SKM-1 (cell line): ENCODE data around the gene REEP1.

Experiments used
- DNase-seq: peaks from one replicate; lab custom pipeline; 2025; ENCODE audit not compliant: unreplicated experiment; lab: John Stamatoyannopoulos, UW

Gene REEP1

DNA sequence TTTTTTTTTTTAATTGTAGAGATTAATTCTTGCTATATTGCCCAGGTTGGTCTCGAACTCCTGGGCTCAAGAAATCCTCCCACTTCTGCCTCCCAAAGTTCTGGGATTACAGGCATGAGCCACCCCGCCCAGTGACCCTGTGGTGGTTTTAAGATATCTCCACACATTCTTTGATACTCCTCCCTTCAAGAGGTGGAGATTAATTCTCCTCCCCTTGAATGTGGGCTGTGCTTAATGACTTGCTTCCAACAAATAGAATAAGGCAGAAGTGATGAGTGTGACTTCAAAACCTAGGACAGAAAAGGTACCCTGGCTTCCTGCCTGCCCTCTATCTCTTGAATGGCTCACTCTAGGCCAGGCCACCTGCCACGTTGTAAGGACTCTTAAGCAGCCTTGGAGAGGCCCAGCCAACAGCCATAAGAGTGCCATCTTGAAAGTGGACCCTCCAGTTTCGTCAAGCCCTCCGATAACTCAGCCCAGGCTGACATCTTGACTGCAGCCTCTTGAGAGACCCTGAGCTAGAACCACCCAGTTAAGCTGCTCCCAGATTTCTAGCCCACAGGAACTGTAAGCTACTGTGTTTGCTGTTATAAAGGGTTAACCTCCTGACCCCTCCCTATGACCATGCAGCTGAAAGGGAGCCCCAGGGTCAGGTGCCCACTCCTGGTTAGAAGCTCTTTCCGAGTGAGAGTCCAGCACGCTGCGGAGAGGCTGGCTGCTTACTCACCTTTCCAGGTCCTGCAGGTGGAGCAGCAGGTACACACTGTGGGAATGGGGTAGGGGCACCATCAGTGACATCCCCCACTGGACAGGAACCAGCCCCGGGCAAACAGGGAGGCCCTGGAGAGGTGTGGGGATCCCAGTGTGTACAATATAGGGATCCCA lies 110.5 kb downstream of the REEP1 start:
- no peak for DNase-seq

DNA sequence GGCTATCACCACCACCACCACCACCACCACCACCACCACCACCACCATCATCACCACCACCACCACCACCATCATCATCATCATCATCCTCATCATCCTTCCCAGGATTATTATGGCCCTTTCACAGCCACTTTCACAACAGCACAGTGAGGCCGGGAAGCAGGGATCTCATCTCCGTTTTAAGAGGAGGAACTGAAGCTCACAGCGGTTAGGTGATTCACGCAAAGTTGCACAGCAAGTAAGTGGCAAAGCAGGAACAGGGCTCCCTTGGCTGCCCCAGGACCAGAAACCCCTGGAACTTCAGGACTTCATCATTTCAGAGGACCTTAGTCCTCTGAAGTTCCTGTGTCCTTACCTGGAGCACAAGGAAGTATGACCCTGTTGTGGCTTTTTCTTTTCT lies 111.4 kb downstream of the REEP1 start:
- no peak for DNase-seq

DNA sequence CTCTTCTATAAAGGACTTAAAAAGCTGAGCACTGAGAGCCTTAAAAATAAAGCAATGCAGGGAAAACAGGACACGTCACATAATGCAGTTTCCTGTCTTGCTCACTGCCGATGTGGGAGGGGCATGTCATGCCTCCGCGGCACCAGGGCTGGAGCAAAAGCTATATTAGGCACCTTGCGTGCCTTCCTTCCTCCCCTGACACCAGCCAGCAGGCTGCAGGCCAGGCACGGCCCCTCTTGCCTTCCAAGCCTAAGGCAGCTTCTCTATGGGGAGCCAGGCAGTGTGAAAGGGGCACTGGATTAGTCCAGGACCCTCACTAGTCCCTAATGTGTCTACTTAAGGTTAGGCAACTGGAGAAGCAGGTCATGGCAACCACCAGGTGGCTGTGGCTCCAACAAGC lies 111.8 kb downstream of the REEP1 start:
- DNase-seq = no peak

DNA sequence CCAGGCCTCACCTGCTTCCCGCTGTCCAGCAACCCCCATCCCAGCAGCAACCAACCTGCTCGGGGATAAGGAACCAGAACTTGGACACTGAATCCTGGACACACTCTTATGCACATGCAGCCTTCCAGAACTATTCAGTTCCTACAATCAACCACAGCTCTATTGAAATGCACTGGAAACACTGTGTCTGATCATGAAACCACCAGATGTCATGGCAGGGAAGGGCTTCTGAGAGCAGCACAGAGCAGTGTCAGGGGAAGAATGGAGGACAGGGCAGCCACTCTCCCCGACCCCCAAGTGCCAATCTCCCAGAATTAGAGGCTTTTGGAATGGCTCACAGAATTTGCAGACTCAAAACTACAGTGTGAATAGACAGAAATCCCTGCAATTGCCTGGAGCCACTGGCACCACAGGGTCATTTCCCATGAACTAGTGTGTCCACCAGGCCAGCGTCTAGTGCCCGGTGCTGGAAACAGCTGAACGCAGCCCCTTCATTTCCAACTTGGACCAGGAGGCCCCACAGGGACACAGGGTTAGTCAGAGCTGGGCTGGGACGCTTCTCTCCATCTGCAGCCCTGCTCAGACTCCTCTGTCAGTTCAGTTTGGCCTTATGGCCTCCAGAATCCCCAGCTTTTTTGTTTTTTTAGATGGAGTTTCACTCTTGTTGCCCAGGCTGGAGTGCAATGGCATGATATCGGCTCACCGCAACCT lies 112.6 kb downstream of the REEP1 start:
- DNase-seq = no peak

DNA sequence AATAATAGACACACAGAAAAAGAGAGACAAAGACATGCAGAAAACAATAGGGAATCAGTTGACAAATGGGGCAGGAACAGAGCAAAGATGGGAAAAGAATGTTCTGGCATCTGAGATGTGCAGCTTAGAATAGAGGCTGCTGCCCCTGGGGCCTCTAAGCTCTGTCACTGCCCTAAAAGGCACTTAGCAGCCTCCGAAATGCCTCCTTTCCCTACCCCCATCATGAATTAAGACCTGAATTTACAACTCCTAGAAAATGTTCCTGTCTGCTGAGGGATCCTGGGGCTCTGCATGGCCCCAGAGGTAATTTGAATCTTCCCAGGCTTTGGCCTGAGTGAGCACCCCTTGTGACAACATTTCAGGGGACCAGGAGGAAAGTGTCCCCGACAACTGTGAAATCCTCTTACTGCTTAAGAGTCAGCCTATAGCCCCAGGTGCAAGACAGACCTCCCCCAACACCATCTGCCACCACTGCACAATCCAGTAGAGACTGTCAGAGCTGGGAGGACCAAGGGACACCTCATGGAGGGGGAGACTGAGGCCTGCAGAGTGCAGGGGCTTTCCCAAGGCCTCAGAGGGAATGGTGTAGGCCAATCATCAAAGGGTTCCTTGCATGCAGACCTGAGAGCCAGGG lies 113.4 kb downstream of the REEP1 start:
- no peak for DNase-seq

DNA sequence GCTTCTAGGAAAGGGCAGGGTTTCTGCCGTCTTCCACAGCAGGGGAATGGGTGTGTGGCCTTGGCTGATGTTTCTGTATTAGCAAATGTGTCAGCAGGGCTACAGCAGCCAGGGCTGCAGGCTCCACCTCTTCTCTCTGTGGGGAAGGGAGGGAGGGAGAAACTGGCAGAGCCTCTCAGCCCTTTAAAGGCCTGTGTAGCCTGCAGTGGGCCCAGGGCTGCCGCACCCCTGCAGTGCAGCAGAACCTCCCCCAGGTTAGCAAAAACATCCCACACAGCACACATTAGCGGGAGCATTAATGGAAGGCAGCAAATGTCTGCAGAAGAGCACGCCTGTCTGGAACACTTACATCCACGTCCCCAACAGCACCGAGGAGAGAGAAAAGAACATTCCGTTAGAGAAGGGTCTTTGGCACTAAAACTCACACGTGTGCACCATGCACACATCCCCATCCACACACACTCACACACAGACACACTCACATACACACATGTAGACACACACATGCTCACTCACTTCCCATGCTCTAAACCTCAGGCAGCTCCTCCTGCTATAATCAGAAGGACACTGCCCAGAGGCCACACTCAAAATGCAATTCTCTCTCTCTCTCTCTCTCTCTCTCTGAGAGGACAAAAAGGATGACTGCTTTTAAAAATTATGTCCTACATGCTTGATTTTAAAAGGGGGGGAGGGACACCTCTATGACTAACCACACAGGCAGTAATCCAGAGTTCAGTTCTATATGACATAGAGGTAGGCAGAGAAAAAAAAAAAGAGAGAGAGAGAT lies 114.1 kb downstream of the REEP1 start:
- DNase-seq = no peak

DNA sequence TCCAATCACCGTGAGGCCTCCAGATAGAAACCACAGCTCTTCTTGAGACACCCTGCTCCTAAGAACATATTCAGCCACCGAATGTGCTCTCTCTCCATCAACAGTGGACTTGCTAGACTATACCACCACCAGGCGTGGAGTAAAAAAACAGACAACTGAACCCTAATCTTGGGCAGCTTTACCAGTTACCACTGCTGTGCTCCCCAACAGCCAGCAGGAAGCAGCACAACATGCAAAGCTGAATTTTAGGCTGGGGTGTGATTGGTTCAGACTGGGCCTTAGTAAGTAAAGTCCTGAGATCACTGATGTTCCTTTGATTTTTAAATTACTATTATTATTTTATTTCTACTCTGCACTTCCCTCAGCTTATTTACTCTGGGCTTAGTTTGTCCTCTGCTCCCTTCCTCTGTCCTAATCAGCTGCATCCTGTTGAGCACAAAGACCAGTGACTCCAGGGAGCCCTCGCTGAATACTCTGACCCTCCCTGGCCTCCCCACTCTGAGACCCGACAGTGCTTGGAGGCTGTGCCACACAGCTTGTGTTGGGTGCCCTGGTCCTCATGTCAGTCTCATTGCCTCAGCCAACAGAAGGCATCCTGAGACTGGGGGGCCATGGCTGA lies 116.3 kb downstream of the REEP1 start:
- peak; percentile 82 for DNase-seq

DNA sequence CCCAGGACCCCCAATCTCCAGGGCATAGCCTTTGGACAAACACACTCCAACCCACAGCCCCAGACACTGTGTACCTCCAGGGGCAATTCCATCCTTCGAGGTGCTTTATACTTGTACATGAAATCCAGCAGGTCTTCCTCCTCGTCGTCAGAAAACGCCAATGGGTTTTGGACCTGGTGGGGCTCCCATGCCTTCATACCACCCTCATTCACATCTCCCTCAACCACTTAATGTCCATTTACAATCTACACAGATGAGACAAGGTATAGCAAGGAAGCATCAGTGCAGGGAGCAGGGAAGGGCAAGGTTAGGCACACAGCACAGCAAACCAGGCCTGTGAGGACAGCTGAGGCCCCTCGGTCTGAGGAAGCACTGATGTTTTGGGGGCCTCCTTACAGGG lies 117.5 kb downstream of the REEP1 start:
- no peak for DNase-seq

DNA sequence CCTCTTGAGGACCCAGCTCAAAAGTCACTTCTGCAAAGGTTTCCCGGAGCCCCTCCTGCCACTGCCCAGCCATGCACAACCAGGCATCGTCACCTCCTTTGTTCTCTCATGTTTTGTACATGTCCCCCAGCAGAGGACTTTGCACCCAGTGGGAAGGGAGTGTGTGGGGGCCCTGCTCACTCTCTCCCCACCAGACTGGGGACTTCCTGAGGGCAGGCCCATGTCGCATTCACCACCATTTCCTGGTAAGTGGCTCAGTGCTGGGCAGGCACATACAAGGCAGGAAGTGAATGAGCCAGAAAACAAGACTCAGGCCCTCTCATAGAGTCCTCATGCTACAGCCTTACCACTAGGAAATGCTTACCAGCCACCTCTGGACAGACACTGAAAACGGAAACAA lies 119.3 kb downstream of the REEP1 start:
- DNase-seq = no peak

DNA sequence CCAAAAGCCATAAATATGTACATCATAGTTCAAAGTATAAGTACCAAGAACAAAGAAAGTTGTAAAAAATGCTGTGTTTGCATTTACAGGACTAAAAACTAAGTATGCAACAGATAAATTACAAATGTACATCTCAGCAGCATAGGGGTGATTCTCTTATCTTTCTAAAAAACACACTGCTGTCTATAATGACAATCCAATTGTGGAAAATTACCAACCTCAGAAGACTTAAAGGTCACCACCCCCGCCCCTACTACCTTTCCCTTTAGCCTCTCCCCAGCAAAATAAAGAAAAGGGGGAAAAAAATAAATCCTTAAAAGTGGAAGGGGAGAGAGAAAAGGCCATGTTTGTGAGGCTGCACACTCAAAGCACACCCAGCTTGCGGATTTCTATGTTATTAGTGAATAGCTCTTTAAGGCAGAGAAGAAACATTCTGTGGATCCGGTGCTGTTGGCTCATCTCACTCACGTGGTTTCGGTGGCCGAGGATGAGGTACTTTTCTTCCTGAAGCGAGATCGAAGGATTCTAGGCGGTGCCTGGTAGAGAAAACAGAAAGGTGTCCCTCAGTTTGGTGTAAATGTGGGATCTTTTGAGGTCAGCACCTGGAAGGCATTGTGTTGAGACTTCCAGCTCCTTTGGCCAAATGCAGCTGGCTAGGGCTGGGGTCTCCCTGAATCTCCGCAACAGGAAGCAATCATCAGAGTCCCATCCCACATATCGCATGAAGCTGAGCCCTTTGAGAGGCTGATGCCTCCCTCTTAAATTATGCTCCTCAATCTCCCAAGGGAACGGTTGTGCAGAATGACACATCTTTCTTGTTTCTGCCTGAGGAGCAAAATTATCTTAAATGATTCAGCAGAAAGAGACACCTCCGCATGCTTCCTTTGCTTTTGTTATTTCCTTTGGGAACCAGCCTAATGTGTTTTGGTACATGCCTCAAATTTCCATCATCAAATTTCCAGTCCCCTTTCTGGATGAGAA lies 120.6 kb downstream of the REEP1 start:
- DNase-seq = no peak

DNA sequence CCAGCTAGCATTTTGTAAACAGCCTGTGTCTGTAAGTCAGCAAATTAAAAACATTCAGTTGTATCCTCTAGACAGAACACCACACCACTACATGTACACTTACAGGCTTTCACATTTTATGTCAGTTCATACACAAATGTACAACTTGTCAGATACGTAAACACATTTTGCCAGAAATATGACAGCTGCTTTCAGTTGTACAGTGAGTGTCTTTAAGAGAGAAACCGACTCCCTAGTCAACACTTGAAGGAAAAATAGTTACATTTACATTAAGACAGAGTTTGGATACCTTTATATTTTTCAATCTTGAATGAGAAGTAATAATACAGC lies 123.0 kb downstream of the REEP1 start:
- no peak for DNase-seq

DNA sequence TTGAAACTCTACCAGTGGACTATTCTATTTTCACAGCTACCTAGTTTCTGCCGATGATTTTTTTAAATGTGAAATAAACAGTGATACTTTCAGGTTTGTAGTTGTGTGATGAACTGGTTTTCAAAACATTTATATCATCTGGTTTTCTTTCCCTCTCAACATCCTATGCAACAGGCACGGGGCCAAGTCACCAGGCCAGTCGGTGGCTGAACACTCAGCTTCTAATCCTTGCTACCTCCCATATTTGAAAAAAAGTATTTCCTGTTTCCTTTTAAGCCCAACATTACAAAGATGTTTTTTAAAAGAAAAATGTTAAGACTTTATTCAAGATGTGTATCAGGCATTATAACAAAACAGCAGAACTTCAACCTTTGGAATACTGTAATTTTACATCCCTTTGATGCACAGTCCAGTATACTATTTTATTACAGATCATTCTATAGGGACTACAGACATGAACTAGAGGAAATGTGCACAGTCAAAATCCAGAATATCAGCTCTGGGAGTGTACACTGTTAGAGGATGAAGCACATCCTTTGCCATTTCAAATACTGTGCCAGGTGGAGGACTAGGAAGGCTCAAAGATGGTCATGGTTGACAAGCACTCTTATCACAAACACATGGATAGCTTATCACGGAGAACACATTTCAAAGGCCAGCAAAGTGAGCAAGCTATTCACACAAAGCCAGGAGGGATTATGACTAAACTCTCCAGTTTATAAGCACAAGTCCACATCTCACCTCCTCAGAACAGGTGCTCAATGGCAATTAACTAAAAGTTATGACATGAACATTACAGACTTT lies 123.5 kb downstream of the REEP1 start:
- DNase-seq = no peak

DNA sequence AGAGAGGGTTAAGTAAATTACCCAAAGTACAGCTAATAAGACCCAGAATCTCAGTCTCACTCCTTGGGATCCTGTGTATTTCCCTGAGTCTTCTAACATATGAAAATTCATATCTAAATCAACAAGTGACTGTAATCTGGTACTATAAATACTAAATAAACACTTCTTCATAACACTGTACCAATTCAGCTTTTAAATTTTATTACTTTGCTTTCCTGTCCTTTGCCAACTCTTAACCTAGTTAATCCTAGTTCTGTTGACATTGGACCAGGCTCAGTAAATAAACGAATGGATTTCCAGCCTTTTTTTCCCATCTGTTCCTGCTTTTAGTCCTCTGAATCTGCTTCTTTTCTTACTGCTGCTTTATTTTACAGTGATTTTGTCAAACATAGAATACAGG lies 124.4 kb downstream of the REEP1 start:
- no peak for DNase-seq

DNA sequence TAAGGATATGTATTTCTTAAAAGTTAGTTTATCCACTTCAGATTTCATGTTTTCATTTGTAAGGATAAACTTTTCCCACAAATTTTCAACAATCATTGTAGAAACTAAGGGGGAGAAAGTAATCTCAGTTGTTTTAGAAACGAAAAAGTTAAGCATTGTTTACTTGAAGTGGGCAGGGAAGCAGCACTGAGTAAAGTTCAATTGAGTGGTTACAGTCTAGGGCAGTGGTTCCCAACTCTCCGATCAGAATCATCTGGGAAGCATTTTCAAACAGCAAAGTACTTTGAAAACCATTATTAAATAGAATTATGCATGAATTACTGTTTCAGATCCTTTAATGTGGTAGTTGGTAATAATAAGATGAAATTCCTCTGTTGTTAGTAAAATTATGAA lies 125.6 kb downstream of the REEP1 start:
- no peak for DNase-seq

DNA sequence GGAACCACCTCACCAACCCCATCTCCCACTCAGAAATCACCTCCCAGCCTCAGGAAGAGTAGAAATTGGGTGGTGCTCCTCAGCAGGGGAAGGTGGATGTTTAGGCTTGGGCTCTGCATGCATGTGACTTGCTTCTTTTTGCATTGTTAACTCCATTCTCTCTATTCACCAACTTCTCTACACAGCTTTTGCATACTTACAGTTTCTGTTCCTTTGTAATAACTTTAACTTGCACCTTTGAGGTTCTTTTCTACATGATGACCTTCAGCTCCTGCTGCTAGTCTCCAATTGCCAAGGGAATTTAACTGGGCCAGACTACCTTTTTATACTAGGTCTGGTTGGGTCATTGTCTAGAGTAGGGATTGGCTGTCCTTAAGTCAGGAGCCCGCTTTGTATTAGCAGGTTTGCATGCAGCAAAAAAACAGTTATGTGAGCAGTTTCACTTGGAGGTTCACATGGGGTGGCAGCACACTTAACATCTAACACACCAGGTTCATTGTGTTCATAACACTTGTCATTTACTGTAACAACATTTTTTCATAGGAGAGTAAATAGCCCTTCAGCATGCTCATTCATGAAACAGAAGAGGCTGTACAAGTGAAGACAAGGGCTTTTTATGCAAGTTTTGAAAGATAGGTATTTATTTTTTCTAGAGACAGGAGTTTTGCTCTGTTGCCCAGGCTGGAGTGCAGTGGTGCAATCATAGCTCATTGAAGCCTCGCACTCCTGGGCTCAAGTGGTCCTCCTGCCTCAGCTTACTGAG lies 126.2 kb downstream of the REEP1 start:
- DNase-seq = no peak

DNA sequence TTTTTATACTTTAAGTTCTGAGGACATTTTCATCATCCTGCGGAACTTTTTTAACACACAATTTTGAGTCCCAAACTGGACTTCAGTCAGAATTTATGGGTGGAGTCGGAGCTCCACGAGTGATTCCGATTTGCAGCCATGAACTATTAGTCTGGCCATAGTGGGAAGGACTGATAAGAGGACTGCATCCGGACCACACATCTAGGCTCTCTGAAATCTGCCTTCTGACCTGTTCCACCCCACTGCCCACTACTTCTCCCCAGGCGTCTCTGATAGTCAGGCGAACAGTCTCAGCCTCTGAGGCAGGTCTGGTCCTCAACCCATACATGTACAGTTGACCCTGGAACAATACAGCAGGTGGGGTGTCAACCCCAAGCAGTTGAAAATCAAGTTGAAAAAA lies 133.0 kb downstream of the REEP1 start:
- DNase-seq = no peak

DNA sequence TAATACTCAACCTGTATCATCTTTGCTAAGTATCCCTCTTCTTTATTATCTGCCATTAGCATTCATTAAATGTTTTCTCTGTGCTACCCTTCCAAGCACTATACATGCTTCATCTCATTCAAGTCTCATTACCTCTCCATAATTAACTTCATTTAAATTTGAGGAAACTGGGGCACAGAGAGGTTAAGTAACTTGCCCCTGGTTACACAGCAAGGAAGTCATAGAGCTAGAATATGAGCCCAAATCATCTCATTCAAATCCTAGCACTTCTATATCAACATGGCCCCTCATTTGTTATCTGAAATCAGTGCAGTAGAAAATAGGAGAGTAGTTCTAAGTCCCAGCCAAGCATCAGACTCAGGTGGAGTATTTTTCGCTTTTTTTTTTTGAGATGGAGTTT lies 133.8 kb downstream of the REEP1 start:
- DNase-seq = no peak

DNA sequence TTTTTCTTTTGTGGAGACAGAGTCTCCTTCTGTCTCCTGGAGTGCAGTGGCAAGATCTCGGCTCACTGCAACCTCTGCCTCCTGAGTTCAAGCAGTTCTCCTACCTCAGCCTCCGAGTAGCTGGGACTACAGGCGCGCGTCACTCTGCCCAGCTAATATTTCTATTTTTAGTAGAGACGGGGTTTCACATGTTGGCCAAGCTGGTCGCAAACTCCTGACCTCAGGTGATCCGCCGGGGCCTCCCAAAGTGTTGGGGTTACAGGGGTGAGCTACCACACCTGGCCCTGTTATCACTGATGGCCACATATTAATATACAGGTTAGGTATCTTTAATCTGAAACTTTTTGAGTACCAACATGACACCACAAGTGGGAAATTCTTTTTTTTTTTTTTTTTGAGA lies 134.7 kb downstream of the REEP1 start:
- DNase-seq = no peak
